Measurements from ENCODE around the gene LDB2.

The LDB2 gene

GRCh38 chr4:16916719-16917337, 18.4 kb upstream of the LDB2 start:
- peak; percentile 84 for TF ChIP-seq CTCF (IDR thresholded peaks at IDR 0.05; ENCODE audit: extremely low read depth, missing control alignments)
- DNase-seq (ENCODE audit: low spot score) = peak; percentile 59

GRCh38 chr4:16916031-16916430, 17.6 kb upstream of the LDB2 start:
- DNase-seq (ENCODE audit: low spot score) = no peak
- TF ChIP-seq CTCF (IDR thresholded peaks at IDR 0.05; ENCODE audit: extremely low read depth, missing control alignments) = no peak

- DNase-seq (ENCODE audit: low spot score) = no peak
- TF ChIP-seq CTCF (IDR thresholded peaks at IDR 0.05; ENCODE audit: extremely low read depth, missing control alignments) = no peak
Observed at GRCh38 chr4:16914208-16914607, 15.8 kb upstream of the LDB2 start.

GRCh38 chr4:16912896-16913295, 14.5 kb upstream of the LDB2 start:
- no peak for DNase-seq (ENCODE audit: low spot score)
- TF ChIP-seq CTCF (IDR thresholded peaks at IDR 0.05; ENCODE audit: extremely low read depth, missing control alignments) = no peak

- DNase-seq (ENCODE audit: low spot score) = no peak
- TF ChIP-seq CTCF (IDR thresholded peaks at IDR 0.05; ENCODE audit: extremely low read depth, missing control alignments) = no peak
Observed at GRCh38 chr4:16909281-16909680, 10.8 kb upstream of the LDB2 start.

GRCh38 chr4:16908377-16909021, 10.1 kb upstream of the LDB2 start:
- no peak for DNase-seq (ENCODE audit: low spot score)
- TF ChIP-seq CTCF (IDR thresholded peaks at IDR 0.05; ENCODE audit: extremely low read depth, missing control alignments) = no peak

- no peak for TF ChIP-seq CTCF (IDR thresholded peaks at IDR 0.05; ENCODE audit: extremely low read depth, missing control alignments)
- no peak for DNase-seq (ENCODE audit: low spot score)
Observed at GRCh38 chr4:16900325-16900724, 1.9 kb upstream of the LDB2 start.

Data from GM20000 (cell line).